Breast epithelium (tissue), 3 donors: ENCODE measurements around the gene GRK5.

Experiments used
- POLR2A ChIP-seq: fragments of 450-650 bp; IDR thresholded peaks from one replicate; pipeline ENCODE4 v1.6.1; 2016; ENCODE audit warnings: antibody characterized with exemption, mild to moderate bottlenecking, moderate library complexity
- POLR2AphosphoS5 ChIP-seq, 3 donors: sonication (generic); formaldehyde crosslinking; IDR thresholded peaks; one replicate each; pipeline ENCODE4 v1.6.1; 2017; ENCODE audit warnings: antibody characterized with exemption in 3 of 3
- TF ChIP-seq, protein P1 (sequence below), 3 donors: fragments of 450-650 bp; IDR thresholded peaks; one replicate each; pipeline ENCODE4 v1.5.1; 2016 to 2017; ENCODE audit warnings: antibody characterized with exemption in 3 of 3, mild to moderate bottlenecking in 3 of 3, moderate library complexity in 3 of 3

GRCh38 chr10:119217401-119217800 is 10.0 kb downstream of the GRK5 start:
- TF ChIP-seq, protein P1, sequence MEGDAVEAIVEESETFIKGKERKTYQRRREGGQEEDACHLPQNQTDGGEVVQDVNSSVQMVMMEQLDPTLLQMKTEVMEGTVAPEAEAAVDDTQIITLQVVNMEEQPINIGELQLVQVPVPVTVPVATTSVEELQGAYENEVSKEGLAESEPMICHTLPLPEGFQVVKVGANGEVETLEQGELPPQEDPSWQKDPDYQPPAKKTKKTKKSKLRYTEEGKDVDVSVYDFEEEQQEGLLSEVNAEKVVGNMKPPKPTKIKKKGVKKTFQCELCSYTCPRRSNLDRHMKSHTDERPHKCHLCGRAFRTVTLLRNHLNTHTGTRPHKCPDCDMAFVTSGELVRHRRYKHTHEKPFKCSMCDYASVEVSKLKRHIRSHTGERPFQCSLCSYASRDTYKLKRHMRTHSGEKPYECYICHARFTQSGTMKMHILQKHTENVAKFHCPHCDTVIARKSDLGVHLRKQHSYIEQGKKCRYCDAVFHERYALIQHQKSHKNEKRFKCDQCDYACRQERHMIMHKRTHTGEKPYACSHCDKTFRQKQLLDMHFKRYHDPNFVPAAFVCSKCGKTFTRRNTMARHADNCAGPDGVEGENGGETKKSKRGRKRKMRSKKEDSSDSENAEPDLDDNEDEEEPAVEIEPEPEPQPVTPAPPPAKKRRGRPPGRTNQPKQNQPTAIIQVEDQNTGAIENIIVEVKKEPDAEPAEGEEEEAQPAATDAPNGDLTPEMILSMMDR (IDR thresholded peaks at IDR 0.05): no peak
- TF ChIP-seq POLR2A (no peak), POLR2AphosphoS5 (IDR thresholded peaks at IDR 0.05) (no peak)
